Activated T-cell treated with anti-CD3 and anti-CD28 coated beads, Interleukin-2, amount 50 U/mL, for 1 hour (primary cell): ENCODE results near the gene CUL4B.
A peak's percentile ranks its signal among the peaks of the same experiment; 100 is the strongest.
"Not testable (repeated sequence)": the region's sequence is repeated elsewhere in the genome, so short reads cannot be mapped to it uniquely, and the experiment has no call there.

Source experiments
- DNase-seq: peaks from one replicate; pipeline ENCODE4 v3.0.0-alpha.2; 2020

CUL4B gene

DNA sequence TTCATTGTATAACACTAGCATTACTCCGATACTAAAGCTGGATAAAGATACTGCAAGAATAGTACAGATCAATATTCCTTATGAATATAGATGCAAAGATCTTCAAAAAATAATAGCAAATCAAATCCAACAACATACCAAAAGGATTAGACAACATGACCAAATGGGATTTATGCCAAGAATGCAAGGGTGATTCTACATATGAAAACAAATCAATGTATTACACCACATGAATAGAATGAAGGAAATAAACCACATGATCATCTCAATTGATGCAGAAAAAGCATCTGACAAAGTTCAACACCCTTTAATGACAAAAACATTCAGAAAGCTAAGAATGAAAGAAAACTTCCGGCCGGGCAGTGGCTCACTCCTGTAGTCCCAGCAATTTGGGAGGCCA is 42.8 kb downstream of the CUL4B start:
- DNase-seq, result no peak

- no peak for DNase-seq
Observed at GRCh38 chrX:120514236-120514635, 46.5 kb downstream of the CUL4B start.

DNA sequence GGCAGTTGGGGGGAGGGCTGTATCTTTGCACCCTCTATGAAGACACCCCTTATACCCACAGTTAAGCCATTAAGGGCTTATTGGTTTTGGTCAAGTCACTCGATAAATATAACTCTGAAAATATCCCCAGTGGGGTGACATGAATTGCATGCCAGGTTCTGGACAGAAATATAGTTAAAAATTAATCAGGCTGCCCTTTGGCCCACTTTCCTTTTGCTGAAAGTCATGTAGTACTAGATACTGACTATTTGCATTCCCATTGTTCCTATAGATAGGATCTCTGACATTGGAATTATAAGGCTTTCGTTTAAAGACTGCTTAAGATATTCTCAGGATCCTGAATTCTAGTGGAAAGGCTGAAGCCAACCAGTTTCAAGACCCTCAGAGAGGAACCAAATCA is 48.1 kb downstream of the CUL4B start:
- no peak for DNase-seq

DNA sequence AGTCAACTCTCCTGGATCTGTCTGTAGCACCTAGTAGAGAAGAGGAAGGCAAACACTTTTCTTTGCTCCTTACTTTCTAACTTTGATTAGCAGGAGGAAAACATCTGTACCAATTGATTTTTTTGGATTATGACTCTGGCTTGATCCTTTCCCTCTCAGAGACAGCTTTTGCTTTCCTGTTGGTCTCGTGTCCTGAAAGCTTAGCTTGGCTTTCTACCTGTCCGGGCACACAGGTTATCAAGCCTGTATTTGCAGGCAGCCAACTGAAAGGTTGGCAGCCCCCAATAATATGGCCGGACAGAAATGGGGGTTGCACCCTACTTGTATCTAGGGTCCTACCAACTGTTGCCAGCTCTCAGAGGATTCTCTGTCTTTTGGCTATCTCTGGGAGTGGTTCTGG is 48.5 kb downstream of the CUL4B start:
- DNase-seq, result no peak

DNA sequence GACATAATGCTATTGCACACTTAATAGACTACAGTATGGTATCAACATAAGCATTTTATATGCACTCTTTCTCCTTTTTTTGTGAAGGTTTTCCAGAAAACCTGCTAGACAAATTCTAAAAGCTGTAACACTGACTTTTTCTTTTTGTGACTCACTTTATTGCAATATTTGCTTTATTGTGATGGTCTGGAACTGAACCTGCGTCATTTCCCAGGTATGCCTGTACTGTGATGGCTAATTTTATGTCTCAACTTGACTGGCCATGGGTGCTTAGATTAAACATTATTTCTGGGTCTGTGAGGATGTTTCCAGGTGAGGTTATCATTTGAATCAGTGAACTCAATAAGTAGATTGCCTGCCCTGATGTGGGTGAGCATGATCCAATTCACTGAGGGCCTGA is 56.2 kb downstream of the CUL4B start:
- no peak for DNase-seq

GRCh38 chrX:120499301-120500072 is 61.3 kb downstream of the CUL4B start:
- DNase-seq, result no peak

GRCh38 chrX:120490119-120490518 is 70.6 kb downstream of the CUL4B start:
- not testable (repeated sequence) for DNase-seq

- no peak for DNase-seq
Observed at GRCh38 chrX:120486786-120487185, 74.0 kb downstream of the CUL4B start.

DNA sequence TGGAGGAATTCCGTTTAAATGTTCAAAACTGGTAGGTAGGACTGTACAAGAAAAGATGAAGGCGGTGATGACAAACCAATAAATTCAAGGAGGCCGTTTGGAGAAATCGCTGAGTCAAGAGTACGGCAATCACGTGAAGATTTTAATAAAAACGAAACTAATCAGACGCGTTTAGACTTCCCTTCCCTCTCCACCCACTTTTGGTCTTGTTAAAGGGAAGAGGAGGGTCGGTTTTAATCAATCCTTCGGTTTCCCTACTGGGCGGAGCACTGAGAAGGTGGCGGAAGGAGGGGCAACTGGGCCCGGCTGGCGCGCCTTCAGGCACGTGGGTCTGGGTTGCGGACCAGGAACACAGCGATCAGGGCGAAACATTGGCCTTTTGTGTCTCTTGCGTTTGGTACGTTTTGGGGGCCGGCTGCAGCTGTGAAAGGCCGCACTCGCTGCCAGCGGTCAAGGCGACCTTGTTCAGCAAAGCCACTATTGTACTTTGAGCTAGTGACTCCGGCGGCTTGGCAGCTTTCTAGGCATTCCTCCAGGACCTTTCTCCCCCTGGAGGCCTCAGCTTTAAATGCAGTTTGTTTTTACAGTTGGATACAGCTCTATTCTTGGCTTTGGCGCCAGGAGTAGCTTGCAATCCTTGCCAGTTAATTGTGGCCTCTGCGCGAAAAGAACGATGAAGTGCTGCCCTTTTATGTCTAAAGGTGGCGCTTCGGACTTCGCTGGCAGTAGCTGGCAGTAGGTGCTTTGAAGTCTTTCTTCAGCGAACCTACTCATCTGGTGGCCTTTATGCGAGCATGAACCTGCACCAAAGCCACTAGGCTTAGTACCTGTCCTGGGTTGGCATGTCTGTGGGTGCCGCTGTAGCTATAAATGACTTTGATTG is 74.9 kb downstream of the CUL4B start:
- peak; percentile 63 for DNase-seq

GRCh38 chrX:120485315-120485637 is 75.5 kb downstream of the CUL4B start:
- no peak for DNase-seq

DNA sequence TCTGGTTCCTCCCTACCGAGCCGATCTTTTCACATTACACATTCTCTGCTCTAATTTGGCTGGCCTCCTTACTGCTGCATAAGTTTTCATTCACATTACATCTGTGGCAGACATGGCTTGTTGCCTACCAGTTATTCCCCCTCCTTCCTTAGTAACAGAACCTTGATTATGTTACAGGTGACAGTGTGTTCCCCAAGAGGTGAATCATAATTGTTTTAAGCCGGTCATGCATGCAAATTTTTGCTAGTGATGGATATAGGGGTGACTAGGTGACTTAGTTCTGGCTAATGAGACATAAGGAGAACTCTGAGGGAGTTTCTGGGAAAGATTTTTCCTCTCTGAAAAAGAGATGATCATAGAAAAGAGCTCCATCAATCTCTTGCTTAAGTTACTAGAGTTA is 83.3 kb downstream of the CUL4B start:
- DNase-seq, result no peak

DNA sequence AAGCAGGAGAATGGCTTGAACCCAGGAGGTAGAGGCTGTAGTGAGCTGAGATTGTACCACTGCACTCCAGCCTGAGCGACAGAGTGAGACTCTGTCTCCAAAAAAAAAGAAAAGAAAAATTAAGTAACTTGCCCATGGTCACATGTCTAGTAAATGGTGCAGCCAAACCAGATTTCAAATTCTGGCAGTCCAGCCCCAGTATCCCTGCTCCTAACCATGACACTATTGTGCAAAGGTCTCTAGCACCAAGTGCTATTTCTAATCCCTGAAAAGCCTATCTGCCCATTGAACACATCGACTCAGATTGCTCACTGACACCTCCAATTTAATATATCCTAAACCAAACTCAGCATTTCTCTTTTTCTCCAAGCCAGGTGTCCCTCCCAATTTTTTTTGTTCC is 84.0 kb downstream of the CUL4B start:
- no peak for DNase-seq

GRCh38 chrX:120475447-120475846 is 85.3 kb downstream of the CUL4B start:
- DNase-seq, result not testable (repeated sequence)
